CD4-positive, alpha-beta T cell treated with Interleukin-1 beta for 1 hour (primary cell): Measurements from ENCODE around the gene MYBBP1A.
"Not testable (repeated sequence)": the region's sequence is repeated elsewhere in the genome, so short reads cannot be mapped to it uniquely, and the experiment has no call there.

Experiments
- DNase-seq, 2 donors: peaks; one replicate each; pipeline ENCODE4 v3.0.0-alpha.2; 2020 to 2022

Gene MYBBP1A

GRCh38 chr17:4588391-4588790 is 33.2 kb upstream of the MYBBP1A start:
- no peak for DNase-seq

- no peak for DNase-seq
These were observed 32.6 kb upstream of the MYBBP1A start for GRCh38 chr17:4587803-4588202.

GRCh38 chr17:4587195-4587594 is 32.0 kb upstream of the MYBBP1A start:
- no peak for DNase-seq

GRCh38 chr17:4586043-4586442 is 30.9 kb upstream of the MYBBP1A start:
- DNase-seq = no peak

DNA sequence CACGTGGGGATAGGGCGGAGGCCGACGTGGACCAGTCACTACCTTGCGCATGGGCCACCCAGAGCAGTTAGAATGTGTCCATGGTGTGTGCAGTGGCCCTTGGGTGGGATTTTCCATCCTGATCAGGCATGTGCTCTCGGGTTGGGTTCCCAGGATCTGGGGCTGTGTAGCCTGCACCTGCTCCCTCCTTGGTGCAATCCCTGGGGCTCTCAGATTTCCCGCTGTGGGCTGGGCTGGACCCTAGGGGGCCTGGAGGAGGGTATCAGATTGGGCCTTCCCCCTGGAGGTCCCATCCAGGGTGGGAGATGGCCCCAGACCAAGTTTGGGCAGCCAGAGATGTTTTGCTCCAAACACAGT is 30.4 kb upstream of the MYBBP1A start:
- DNase-seq = no peak

- DNase-seq = no peak
These were observed 29.9 kb upstream of the MYBBP1A start for GRCh38 chr17:4584917-4585637.

GRCh38 chr17:4584101-4584916 is 29.1 kb upstream of the MYBBP1A start, which contains the start of gene SMTNL2:
Gene SMTNL2 (plus strand): TSS chr17:4584529. CDS start chr17:4584606, 77 bp downstream.
- peak in 1 of 2 donors; percentile 13 for DNase-seq

- no peak for DNase-seq
These were observed 28.6 kb upstream of the MYBBP1A start for GRCh38 chr17:4583782-4584100.

DNA sequence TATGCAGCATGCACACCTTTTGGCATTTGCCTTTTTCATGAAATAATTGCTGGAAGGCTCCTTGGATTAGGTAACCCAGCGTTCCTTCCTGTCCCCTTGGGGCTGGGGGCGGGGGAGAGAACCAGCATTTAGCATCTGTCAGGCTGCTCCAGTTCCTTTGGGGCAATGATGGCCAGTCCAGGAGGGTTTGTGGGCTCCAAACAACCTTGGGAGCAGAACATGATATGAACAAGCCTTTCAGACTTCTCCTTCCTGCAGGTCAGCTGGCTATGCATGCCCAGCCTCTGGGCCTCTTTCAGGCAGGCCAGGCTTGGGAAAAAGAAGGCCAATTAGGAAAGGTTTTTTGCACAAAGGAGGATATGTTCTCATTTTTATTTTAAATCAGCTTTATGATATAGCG is 28.0 kb upstream of the MYBBP1A start:
- DNase-seq = no peak

DNA sequence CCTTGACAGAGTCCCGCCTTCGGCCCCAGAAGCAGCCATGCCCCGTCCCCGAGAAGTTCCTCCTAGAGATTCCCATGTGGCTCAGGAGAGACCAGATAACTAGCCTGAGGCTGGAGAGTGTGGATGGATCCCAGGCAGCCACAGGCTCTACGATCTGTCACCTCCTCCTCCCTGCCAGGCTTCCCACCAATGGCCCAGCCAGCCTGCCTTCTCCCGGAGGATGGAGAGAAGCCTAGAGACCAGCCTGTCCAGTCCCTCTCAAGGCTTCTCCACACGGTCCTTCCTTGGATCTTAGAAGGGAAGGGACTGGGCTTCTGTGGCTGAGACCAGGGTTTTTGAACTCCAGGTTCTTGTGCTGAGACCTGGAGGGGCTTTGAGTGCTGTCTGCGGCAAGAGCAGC is 27.5 kb upstream of the MYBBP1A start:
- DNase-seq = no peak

- DNase-seq = no peak
These were observed 26.9 kb upstream of the MYBBP1A start for GRCh38 chr17:4582101-4582501.

GRCh38 chr17:4580291-4580690 is 25.1 kb upstream of the MYBBP1A start:
- DNase-seq = no peak

- no peak for DNase-seq
These were observed 24.5 kb upstream of the MYBBP1A start for GRCh38 chr17:4579678-4580077.

GRCh38 chr17:4578349-4578748 is 23.2 kb upstream of the MYBBP1A start:
- DNase-seq = not testable (repeated sequence)

DNA sequence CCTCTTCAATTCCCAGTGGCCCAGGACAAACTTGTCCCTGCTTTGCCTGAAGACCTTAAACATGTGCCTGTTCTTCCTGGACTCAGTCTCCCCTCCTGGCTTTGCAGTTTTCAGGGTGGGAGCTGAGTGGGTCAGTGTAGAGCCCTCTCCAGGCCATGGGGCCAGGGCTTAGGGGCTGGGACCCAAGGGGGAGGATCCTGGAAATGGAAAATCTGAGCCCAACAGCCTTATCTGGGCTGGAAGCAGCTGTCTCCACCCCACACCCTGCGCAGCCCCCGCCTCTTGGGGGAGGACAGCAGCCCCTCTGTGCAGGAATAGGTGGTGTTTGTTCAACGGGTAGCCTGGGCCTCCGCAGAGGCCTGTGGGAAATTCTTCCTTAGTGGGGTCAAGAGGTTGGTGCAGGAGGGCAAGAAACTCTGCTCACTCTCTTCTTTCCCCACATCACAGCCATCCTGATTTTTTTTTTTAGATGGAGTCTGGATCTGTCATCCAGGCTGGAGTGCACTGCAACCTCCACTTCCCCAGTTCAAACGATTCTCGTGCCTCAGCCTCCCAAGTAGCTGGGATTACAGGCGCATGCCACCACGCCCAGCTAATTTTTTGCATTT is 22.3 kb upstream of the MYBBP1A start:
- DNase-seq = no peak

DNA sequence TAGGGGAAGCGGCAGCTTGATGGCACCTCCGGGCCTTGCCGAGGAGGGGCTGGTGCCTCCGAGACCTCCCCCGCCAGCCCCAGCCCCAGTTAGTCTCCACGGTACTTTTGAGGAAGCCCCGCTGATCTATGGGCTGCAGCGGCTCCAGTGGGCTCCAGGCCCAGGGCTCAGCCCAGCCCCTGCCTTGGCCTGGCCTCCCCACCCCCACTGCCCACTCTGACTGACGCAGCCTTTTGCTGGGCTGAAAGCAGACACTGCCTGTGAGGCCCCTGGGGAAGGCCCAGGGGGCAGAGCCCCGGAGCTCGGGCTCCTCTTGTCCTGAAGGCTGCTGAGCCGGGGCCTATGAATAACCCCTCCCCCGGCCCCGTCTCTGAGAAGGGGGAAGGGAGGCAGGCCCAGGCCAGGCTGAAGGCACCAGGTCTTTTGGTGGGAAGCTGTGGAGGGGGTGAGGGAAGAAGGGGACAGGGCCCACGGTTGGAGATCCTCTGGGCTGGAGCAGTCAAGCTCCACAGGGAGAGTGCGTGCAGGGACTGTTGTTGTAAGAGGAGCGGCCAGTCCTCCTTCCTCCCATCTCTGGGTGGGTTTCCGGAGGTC is 21.6 kb upstream of the MYBBP1A start:
- no peak for DNase-seq

GRCh38 chr17:4576161-4576558 is 21.0 kb upstream of the MYBBP1A start:
- DNase-seq = no peak

GRCh38 chr17:4574448-4575045 is 19.4 kb upstream of the MYBBP1A start:
- DNase-seq = no peak

- peak; percentile 38 to 51 for DNase-seq
These were observed 18.5 kb upstream of the MYBBP1A start for GRCh38 chr17:4573669-4574068.

GRCh38 chr17:4573115-4573514 is 17.9 kb upstream of the MYBBP1A start:
- DNase-seq = no peak

- DNase-seq = no peak
These were observed 16.9 kb upstream of the MYBBP1A start for GRCh38 chr17:4572131-4572530.

- DNase-seq = no peak
These were observed 14.4 kb upstream of the MYBBP1A start for GRCh38 chr17:4569591-4569990.

DNA sequence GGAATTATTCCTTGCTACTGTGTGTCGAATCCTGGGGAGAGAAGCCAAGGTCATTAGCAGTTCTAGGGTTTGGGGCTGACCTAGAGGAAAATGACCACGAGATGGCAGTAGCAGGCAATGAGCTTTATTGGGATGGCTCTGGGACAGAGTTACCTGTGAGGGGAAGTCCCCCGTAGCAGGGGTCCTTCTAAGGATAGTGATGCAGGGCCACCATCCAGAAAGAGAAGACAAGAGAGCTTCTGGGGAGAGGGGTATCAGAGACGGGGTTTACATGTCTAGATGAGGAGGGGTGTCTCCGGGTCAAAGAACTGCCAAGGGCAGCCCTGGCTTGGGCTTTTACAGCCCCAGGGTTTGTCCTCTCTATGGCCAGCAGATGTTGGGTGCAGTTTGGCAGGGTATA is 11.6 kb upstream of the MYBBP1A start:
- DNase-seq = peak; percentile 16 to 43
